Measurements from ENCODE around the gene SH3BP4.

Gene SH3BP4

GRCh38 chr2:234983011-234983726 is 31.4 kb downstream of the SH3BP4 start:
- DNase-seq = no peak

GRCh38 chr2:234985608-234986245 is 33.9 kb downstream of the SH3BP4 start:
- no peak for DNase-seq

- DNase-seq = no peak
These were observed 34.6 kb downstream of the SH3BP4 start for GRCh38 chr2:234986390-234986789.

GRCh38 chr2:234986876-234987720 is 35.3 kb downstream of the SH3BP4 start:
- DNase-seq = no peak

- DNase-seq = no peak
These were observed 35.9 kb downstream of the SH3BP4 start for GRCh38 chr2:234987754-234988153.

GRCh38 chr2:234988491-234988890 is 36.7 kb downstream of the SH3BP4 start:
- no peak for DNase-seq

GRCh38 chr2:234989183-234989701 is 37.4 kb downstream of the SH3BP4 start:
- no peak for DNase-seq

GRCh38 chr2:234990300-234990699 is 38.5 kb downstream of the SH3BP4 start:
- DNase-seq = no peak

- no peak for DNase-seq
These were observed 39.5 kb downstream of the SH3BP4 start for GRCh38 chr2:234991290-234991689.

- DNase-seq = no peak
These were observed 40.0 kb downstream of the SH3BP4 start for GRCh38 chr2:234991793-234992192.

- DNase-seq = no peak
These were observed 40.4 kb downstream of the SH3BP4 start for GRCh38 chr2:234992196-234992595.

GRCh38 chr2:234992624-234993349 is 41.0 kb downstream of the SH3BP4 start:
- DNase-seq = no peak

GRCh38 chr2:234993541-234993981 is 41.7 kb downstream of the SH3BP4 start:
- no peak for DNase-seq

- DNase-seq = no peak
These were observed 42.9 kb downstream of the SH3BP4 start for GRCh38 chr2:234994438-234995321.

GRCh38 chr2:234995332-234996068 is 43.7 kb downstream of the SH3BP4 start:
- no peak for DNase-seq

- no peak for DNase-seq
These were observed 44.5 kb downstream of the SH3BP4 start for GRCh38 chr2:234996069-234996940.

GRCh38 chr2:234996941-234997270 is 45.1 kb downstream of the SH3BP4 start:
- no peak for DNase-seq

GRCh38 chr2:234997389-234997788 is 45.6 kb downstream of the SH3BP4 start:
- DNase-seq = no peak

GRCh38 chr2:234998404-234999211 is 46.8 kb downstream of the SH3BP4 start:
- no peak for DNase-seq
